Measurements from ENCODE around the gene DNAJC18. TPM values are rescaled to one million over a fixed set of nuclear protein-coding genes. Genes with fewer than 3 reads are reported as not detected.
A peak's percentile ranks its signal among the peaks of the same experiment; 100 is the strongest.

The DNAJC18 gene
- total RNA-seq, 3 donors from 2014 or later: 4.2 to 10.3 (median 5.1) TPM

- DNase-seq (no peak), ATAC-seq (no peak)
- no peak for TF ChIP-seq CTCF (IDR thresholded peaks at IDR 0.05)
- no peak overlapping the region for H3K4me3 ChIP-seq
- H3K9me3 ChIP-seq: no peaks in the 10 kb centered on the region
- intact Hi-C loops (cut with DNase I, micrococcal nuclease): no loop called here
- no peaks in the 10 kb centered on the region for H3K36me3 ChIP-seq (ENCODE audit: low read depth)
- H3K4me1 ChIP-seq (ENCODE audit: low read depth): no peaks in the 10 kb centered on the region
These were observed 70.7 kb downstream of the DNAJC18 start for GRCh38 chr5:139368613-139369012.

GRCh38 chr5:139364466-139364865, 74.9 kb downstream of the DNAJC18 start:
- ATAC-seq (no peak), DNase-seq (no peak)
- intact Hi-C loops (cut with DNase I, micrococcal nuclease): no loop called here
- no peak for TF ChIP-seq CTCF (IDR thresholded peaks at IDR 0.05)
- Histone ChIP-seq H3K4me3 (no peak overlapping the region), H3K36me3 (ENCODE audit: low read depth) (no peaks in the 10 kb centered on the region), H3K9me3 (no peaks in the 10 kb centered on the region), H3K4me1 (ENCODE audit: low read depth) (no peaks in the 10 kb centered on the region)

- intact Hi-C loops (cut with DNase I, micrococcal nuclease): no loop called here
- Histone ChIP-seq H3K9me3 (no peaks in the 10 kb centered on the region), H3K4me3 (no peak overlapping the region), H3K36me3 (ENCODE audit: low read depth) (no peaks in the 10 kb centered on the region), H3K4me1 (ENCODE audit: low read depth) (no peaks in the 10 kb centered on the region)
- peak; percentile 25 for ATAC-seq
- DNase-seq: no peak
- TF ChIP-seq CTCF (IDR thresholded peaks at IDR 0.05): no peak
These were observed 75.4 kb downstream of the DNAJC18 start for GRCh38 chr5:139363937-139364336.

- TF ChIP-seq CTCF (IDR thresholded peaks at IDR 0.05): no peak
- ATAC-seq: no peak
- DNase-seq: no peak
- H3K4me3 ChIP-seq: no peak overlapping the region
- intact Hi-C loops (cut with DNase I, micrococcal nuclease): no loop called here
- no peaks in the 10 kb centered on the region for H3K36me3 ChIP-seq (ENCODE audit: low read depth)
- no peaks in the 10 kb centered on the region for H3K4me1 ChIP-seq (ENCODE audit: low read depth)
- H3K9me3 ChIP-seq: no peaks in the 10 kb centered on the region
These were observed 77.4 kb downstream of the DNAJC18 start for GRCh38 chr5:139361835-139362429.

- no peaks in the 10 kb centered on the region for H3K4me1 ChIP-seq (ENCODE audit: low read depth)
- ATAC-seq (no peak), DNase-seq (no peak)
- H3K4me3 ChIP-seq: no peak overlapping the region
- no peaks in the 10 kb centered on the region for H3K9me3 ChIP-seq
- H3K36me3 ChIP-seq (ENCODE audit: low read depth): no peaks in the 10 kb centered on the region
- no peak for TF ChIP-seq CTCF (IDR thresholded peaks at IDR 0.05)
- intact Hi-C loops (cut with DNase I, micrococcal nuclease): no loop called here
These were observed 78.9 kb downstream of the DNAJC18 start for GRCh38 chr5:139360384-139360783.

Other genes with a start within 250 kb of the DNAJC18 start
- gene SIL1, start 241.2 kb downstream of the DNAJC18 start, total RNA-seq: 10 to 100 TPM; 35.2 to 35.8 (median 35.6) TPM
- 100 to 1,000 TPM; 112 to 165 (median 136) TPM for gene MATR3, start 145.8 kb downstream of the DNAJC18 start, total RNA-seq
- gene PAIP2, start 97.7 kb downstream of the DNAJC18 start, total RNA-seq: 10 to 100 TPM; 42.1 to 85.1 (median 44.5) TPM
- 1 to 10 TPM; 2.5 to 9.0 (median 5.1) TPM for gene SLC23A1, start 56.2 kb downstream of the DNAJC18 start, total RNA-seq
- gene MZB1, start 49.6 kb downstream of the DNAJC18 start, total RNA-seq: 10 to 100 TPM in 2 of 3 donors, 1 to 10 TPM in 1; 5.6 to 23.7 (median 10.2) TPM
- under 1 TPM; 0.58 to 0.98 (median 0.94) TPM for gene PROB1, start 44.4 kb downstream of the DNAJC18 start, total RNA-seq
- 1 to 10 TPM; 3.0 to 4.5 (median 3.4) TPM for gene SPATA24, start 35.4 kb downstream of the DNAJC18 start, total RNA-seq
- 1 to 10 TPM; 3.4 to 8.5 (median 7.9) TPM for gene ECSCR, start 23.2 kb upstream of the DNAJC18 start, total RNA-seq
- 1 to 10 TPM; 1.8 to 5.2 (median 2.8) TPM for gene SMIM33, start 31.5 kb upstream of the DNAJC18 start, total RNA-seq
- gene STING1, start 43.2 kb upstream of the DNAJC18 start, total RNA-seq: 10 to 100 TPM; 27.0 to 63.3 (median 31.1) TPM
- gene UBE2D2, start 121.8 kb upstream of the DNAJC18 start, total RNA-seq: 100 to 1,000 TPM; 139 to 145 (median 140) TPM
- 10 to 100 TPM; 28.1 to 31.0 (median 28.3) TPM for gene CXXC5, start 208.8 kb upstream of the DNAJC18 start, total RNA-seq